Measurements from ENCODE around the gene CHCHD3.

Gene CHCHD3

DNA sequence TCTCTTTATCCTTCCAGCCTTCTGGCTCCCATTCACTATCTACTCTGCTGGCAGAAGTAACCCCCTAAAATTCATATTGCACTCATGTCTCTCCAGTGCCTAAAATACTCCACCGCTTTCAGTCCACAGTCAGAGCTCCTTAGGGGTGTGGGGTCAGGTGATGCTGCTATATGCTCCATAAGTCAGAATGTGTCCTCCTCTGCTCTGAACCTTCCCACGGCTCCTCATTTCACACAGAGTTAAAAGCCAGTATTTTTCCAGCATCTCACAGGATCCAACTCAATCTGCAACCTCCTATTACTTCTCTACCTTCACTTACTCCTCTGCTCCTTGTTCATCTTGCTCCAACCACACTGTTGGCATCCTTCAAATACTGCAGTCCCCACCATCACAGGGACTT lies 31.1 kb upstream of the CHCHD3 start:
- H3K4me1 ChIP-seq (ENCODE audit: control insufficient read depth in 2 of 2, insufficient read depth in 2 of 2, low read length in 2 of 2), result no peaks in the 10 kb centered on the region
- H3K4me3 ChIP-seq (ENCODE audit: low read length in 2 of 2), result no peak overlapping the region
- peaks cover 0 to 4% of the 10 kb centered on the region in 2 donors for H3K27me3 ChIP-seq (ENCODE audit: control insufficient read depth in 2 of 2, insufficient read depth in 2 of 2, low read length in 2 of 2)
- no peak overlapping the region for H3K27ac ChIP-seq (ENCODE audit: low read depth in 2 of 2, low read length in 2 of 2)
- no peak overlapping the region for H3K9ac ChIP-seq (ENCODE audit: low read depth in 1 of 2, low read length in 2 of 2)
- no peaks in the 10 kb centered on the region for H3K36me3 ChIP-seq (ENCODE audit: control insufficient read depth in 2 of 2, insufficient read depth in 2 of 2, low read length in 2 of 2)
- H3K9me3 ChIP-seq (ENCODE audit: control insufficient read depth in 2 of 2, low read length in 2 of 2), result no peaks in the 10 kb centered on the region

DNA sequence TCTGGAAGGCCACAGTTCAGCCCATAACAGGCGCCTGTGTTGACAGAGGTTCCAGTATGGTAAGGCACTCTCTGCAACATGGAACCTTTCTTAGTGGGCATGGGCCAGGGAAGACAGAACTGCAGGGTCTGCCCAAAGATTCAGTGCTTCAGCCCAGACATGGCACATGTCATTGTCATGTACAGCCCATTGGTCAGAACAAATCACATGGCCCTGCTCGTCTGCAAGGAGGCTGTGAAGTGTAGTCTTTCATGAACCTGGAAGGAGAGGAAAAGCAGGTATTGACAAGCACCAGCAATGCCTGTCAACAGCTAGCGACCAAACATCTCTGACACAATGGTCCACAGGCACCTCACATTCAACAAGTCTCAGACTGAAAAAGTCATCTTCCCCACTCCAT lies 30.4 kb upstream of the CHCHD3 start:
- H3K36me3 ChIP-seq (ENCODE audit: control insufficient read depth in 2 of 2, insufficient read depth in 2 of 2, low read length in 2 of 2), result no peaks in the 10 kb centered on the region
- H3K27ac ChIP-seq (ENCODE audit: low read depth in 2 of 2, low read length in 2 of 2), result no peak overlapping the region
- H3K9ac ChIP-seq (ENCODE audit: low read depth in 1 of 2, low read length in 2 of 2), result no peak overlapping the region
- peaks cover 0 to 4% of the 10 kb centered on the region in 2 donors for H3K27me3 ChIP-seq (ENCODE audit: control insufficient read depth in 2 of 2, insufficient read depth in 2 of 2, low read length in 2 of 2)
- H3K9me3 ChIP-seq (ENCODE audit: control insufficient read depth in 2 of 2, low read length in 2 of 2), result no peaks in the 10 kb centered on the region
- H3K4me1 ChIP-seq (ENCODE audit: control insufficient read depth in 2 of 2, insufficient read depth in 2 of 2, low read length in 2 of 2), result no peaks in the 10 kb centered on the region
- no peak overlapping the region for H3K4me3 ChIP-seq (ENCODE audit: low read length in 2 of 2)

GRCh38 chr7:133110312-133110711 lies 28.4 kb upstream of the CHCHD3 start:
- Histone ChIP-seq H3K4me1 (ENCODE audit: control insufficient read depth in 2 of 2, insufficient read depth in 2 of 2, low read length in 2 of 2) (no peaks in the 10 kb centered on the region), H3K4me3 (ENCODE audit: low read length in 2 of 2) (no peak overlapping the region)

GRCh38 chr7:133109816-133110215 lies 27.9 kb upstream of the CHCHD3 start:
- Histone ChIP-seq H3K36me3 (ENCODE audit: control insufficient read depth in 2 of 2, insufficient read depth in 2 of 2, low read length in 2 of 2) (no peaks in the 10 kb centered on the region), H3K9ac (ENCODE audit: low read depth in 1 of 2, low read length in 2 of 2) (no peak overlapping the region)

More at GRCh38 chr7:133110312-133110711, 28.4 kb upstream of the CHCHD3 start:
- Histone ChIP-seq H3K27ac (ENCODE audit: low read depth in 2 of 2, low read length in 2 of 2) (no peak overlapping the region), H3K9me3 (ENCODE audit: control insufficient read depth in 2 of 2, low read length in 2 of 2) (no peaks in the 10 kb centered on the region), H3K36me3 (ENCODE audit: control insufficient read depth in 2 of 2, insufficient read depth in 2 of 2, low read length in 2 of 2) (no peaks in the 10 kb centered on the region), H3K27me3 (ENCODE audit: control insufficient read depth in 2 of 2, insufficient read depth in 2 of 2, low read length in 2 of 2) (peaks cover 0 to 4% of the 10 kb centered on the region in 2 donors), H3K9ac (ENCODE audit: low read depth in 1 of 2, low read length in 2 of 2) (no peak overlapping the region)

GRCh38 chr7:133108023-133108422 lies 26.1 kb upstream of the CHCHD3 start:
- H3K9me3 ChIP-seq (ENCODE audit: control insufficient read depth in 2 of 2, low read length in 2 of 2), result no peaks in the 10 kb centered on the region
- H3K4me3 ChIP-seq (ENCODE audit: low read length in 2 of 2), result no peak overlapping the region
- no peaks in the 10 kb centered on the region for H3K36me3 ChIP-seq (ENCODE audit: control insufficient read depth in 2 of 2, insufficient read depth in 2 of 2, low read length in 2 of 2)
- no peak overlapping the region for H3K27ac ChIP-seq (ENCODE audit: low read depth in 2 of 2, low read length in 2 of 2)
- peaks cover 0 to 2% of the 10 kb centered on the region in 2 donors for H3K27me3 ChIP-seq (ENCODE audit: control insufficient read depth in 2 of 2, insufficient read depth in 2 of 2, low read length in 2 of 2)
- no peak overlapping the region for H3K9ac ChIP-seq (ENCODE audit: low read depth in 1 of 2, low read length in 2 of 2)
- H3K4me1 ChIP-seq (ENCODE audit: control insufficient read depth in 2 of 2, insufficient read depth in 2 of 2, low read length in 2 of 2), result no peaks in the 10 kb centered on the region

More at GRCh38 chr7:133109816-133110215, 27.9 kb upstream of the CHCHD3 start:
- Histone ChIP-seq H3K4me3 (ENCODE audit: low read length in 2 of 2) (no peak overlapping the region), H3K27me3 (ENCODE audit: control insufficient read depth in 2 of 2, insufficient read depth in 2 of 2, low read length in 2 of 2) (peaks cover 0 to 4% of the 10 kb centered on the region in 2 donors), H3K4me1 (ENCODE audit: control insufficient read depth in 2 of 2, insufficient read depth in 2 of 2, low read length in 2 of 2) (no peaks in the 10 kb centered on the region), H3K27ac (ENCODE audit: low read depth in 2 of 2, low read length in 2 of 2) (no peak overlapping the region), H3K9me3 (ENCODE audit: control insufficient read depth in 2 of 2, low read length in 2 of 2) (no peaks in the 10 kb centered on the region)

DNA sequence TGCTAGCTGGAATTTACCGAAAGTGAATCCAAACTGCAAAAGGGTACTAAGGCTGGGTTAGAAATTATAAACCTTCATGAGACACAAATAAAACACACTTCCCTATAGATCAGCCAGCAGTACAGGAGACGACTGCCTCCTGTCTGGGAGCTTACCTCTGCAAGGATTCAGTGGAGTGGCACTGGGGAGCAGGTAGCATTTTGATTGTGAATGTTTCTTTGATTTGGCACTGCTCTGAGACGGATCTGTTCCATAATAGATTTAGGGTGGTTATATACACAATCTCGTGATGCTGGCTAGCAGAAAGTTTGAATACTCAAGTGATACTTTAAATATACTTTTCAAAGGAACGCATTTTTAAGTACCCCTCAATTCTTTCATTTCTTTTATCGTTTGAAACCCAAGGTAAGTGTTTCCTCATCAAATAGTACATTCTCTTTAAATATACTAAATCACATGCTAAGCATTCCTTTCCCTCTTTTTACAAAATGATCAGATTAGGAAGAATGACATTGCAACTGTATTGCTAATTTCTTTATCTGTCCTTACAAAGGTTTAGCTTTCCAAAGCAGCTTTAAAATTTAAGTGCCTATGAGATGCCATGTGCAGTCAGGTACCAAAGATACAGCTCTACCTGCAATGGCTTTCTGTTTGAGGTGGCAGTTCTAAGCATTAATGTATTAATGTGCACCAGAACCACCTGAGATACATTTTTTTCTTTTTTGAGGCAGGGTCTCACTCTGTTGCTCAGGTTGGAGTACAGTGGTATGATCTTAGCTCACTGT lies 20.6 kb upstream of the CHCHD3 start:
- Histone ChIP-seq H3K9me3 (ENCODE audit: control insufficient read depth in 2 of 2, low read length in 2 of 2) (no peaks in the 10 kb centered on the region), H3K9ac (ENCODE audit: low read depth in 1 of 2, low read length in 2 of 2) (no peak overlapping the region), H3K27ac (ENCODE audit: low read depth in 2 of 2, low read length in 2 of 2) (no peak overlapping the region), H3K27me3 (ENCODE audit: control insufficient read depth in 2 of 2, insufficient read depth in 2 of 2, low read length in 2 of 2) (no peaks in the 10 kb centered on the region), H3K4me1 (ENCODE audit: control insufficient read depth in 2 of 2, insufficient read depth in 2 of 2, low read length in 2 of 2) (no peaks in the 10 kb centered on the region), H3K36me3 (ENCODE audit: control insufficient read depth in 2 of 2, insufficient read depth in 2 of 2, low read length in 2 of 2) (no peaks in the 10 kb centered on the region), H3K4me3 (ENCODE audit: low read length in 2 of 2) (no peak overlapping the region)

DNA sequence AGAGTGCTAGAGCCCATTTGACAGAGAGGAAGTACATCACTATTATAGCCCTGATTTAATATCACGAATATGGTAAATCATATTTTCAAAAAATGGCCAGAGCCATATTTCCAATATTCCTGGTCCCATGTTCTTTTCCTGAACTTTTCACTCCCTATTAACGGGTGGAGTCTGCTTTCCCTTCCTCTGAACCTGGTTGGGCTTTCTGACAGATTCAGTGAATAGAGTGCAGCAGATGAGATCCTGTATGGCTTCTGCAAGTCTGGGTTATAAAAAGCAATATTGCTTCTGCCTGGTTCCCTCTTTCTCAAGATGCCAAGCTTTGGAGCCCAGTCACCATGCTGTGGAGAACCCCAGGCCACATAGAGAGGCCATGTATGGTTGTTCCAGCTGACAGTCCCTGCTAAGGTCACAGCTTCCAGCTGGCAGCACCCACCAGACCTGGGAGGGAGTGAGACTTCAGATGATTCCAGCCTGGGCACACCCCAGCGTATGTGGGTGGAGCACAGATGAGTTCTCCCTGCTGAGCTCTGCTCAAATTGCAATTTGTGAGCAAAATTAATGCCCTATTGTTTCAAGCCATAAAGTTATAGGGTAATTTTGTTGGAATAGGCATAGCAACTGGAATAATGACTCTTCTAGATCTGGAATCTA lies 17.9 kb upstream of the CHCHD3 start:
- no peaks in the 10 kb centered on the region for H3K36me3 ChIP-seq (ENCODE audit: control insufficient read depth in 2 of 2, insufficient read depth in 2 of 2, low read length in 2 of 2)
- no peak overlapping the region for H3K9ac ChIP-seq (ENCODE audit: low read depth in 1 of 2, low read length in 2 of 2)
- H3K27ac ChIP-seq (ENCODE audit: low read depth in 2 of 2, low read length in 2 of 2), result no peak overlapping the region
- no peaks in the 10 kb centered on the region for H3K27me3 ChIP-seq (ENCODE audit: control insufficient read depth in 2 of 2, insufficient read depth in 2 of 2, low read length in 2 of 2)
- H3K9me3 ChIP-seq (ENCODE audit: control insufficient read depth in 2 of 2, low read length in 2 of 2), result no peaks in the 10 kb centered on the region
- H3K4me3 ChIP-seq (ENCODE audit: low read length in 2 of 2), result no peak overlapping the region
- H3K4me1 ChIP-seq (ENCODE audit: control insufficient read depth in 2 of 2, insufficient read depth in 2 of 2, low read length in 2 of 2), result no peaks in the 10 kb centered on the region

DNA sequence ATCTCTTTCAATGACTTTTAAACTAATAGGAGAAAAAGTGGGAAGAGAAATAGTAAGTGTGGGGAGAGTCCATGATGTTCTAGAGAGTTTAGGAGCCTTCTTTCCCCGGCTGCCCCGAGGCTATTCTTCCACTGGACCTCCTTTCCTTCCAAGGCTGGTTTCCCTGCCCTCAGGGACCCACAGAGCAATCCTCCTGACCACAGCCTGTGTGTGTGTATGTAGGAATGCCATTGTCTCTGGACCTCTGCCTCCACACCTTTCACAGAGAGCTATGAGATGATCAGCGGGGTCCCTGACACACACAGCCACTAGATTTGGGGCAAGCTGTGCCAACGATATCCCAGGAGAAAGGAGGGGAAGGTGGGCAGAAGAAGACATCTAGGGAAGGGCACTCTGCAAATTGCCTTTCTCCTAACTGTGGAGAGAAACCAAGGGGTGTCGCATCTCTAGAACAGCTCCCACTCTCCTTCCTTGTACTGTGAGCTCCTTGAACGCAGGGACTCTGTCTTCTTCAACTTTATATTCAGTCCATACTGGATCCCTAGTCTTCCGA lies 13.3 kb upstream of the CHCHD3 start:
- Histone ChIP-seq H3K27ac (ENCODE audit: low read depth in 2 of 2, low read length in 2 of 2) (no peak overlapping the region), H3K9ac (ENCODE audit: low read depth in 1 of 2, low read length in 2 of 2) (no peak overlapping the region), H3K27me3 (ENCODE audit: control insufficient read depth in 2 of 2, insufficient read depth in 2 of 2, low read length in 2 of 2) (no peaks in the 10 kb centered on the region), H3K4me3 (ENCODE audit: low read length in 2 of 2) (no peak overlapping the region), H3K36me3 (ENCODE audit: control insufficient read depth in 2 of 2, insufficient read depth in 2 of 2, low read length in 2 of 2) (no peaks in the 10 kb centered on the region), H3K9me3 (ENCODE audit: control insufficient read depth in 2 of 2, low read length in 2 of 2) (no peaks in the 10 kb centered on the region), H3K4me1 (ENCODE audit: control insufficient read depth in 2 of 2, insufficient read depth in 2 of 2, low read length in 2 of 2) (no peaks in the 10 kb centered on the region)

- Histone ChIP-seq H3K27me3 (ENCODE audit: control insufficient read depth in 2 of 2, insufficient read depth in 2 of 2, low read length in 2 of 2) (no peaks in the 10 kb centered on the region), H3K36me3 (ENCODE audit: control insufficient read depth in 2 of 2, insufficient read depth in 2 of 2, low read length in 2 of 2) (no peaks in the 10 kb centered on the region), H3K27ac (ENCODE audit: low read depth in 2 of 2, low read length in 2 of 2) (no peak overlapping the region), H3K9me3 (ENCODE audit: control insufficient read depth in 2 of 2, low read length in 2 of 2) (no peaks in the 10 kb centered on the region), H3K4me3 (ENCODE audit: low read length in 2 of 2) (no peak overlapping the region), H3K9ac (ENCODE audit: low read depth in 1 of 2, low read length in 2 of 2) (no peak overlapping the region), H3K4me1 (ENCODE audit: control insufficient read depth in 2 of 2, insufficient read depth in 2 of 2, low read length in 2 of 2) (no peaks in the 10 kb centered on the region)
Measured at GRCh38 chr7:133091943-133092464, 10.1 kb upstream of the CHCHD3 start.

GRCh38 chr7:133082390-133082766 lies 488 bp upstream of the CHCHD3 start:
- no peaks in the 10 kb centered on the region for H3K9me3 ChIP-seq (ENCODE audit: control insufficient read depth in 2 of 2, low read length in 2 of 2)
- H3K27ac ChIP-seq (ENCODE audit: low read depth in 2 of 2, low read length in 2 of 2), result no peak overlapping the region
- H3K27me3 ChIP-seq (ENCODE audit: control insufficient read depth in 2 of 2, insufficient read depth in 2 of 2, low read length in 2 of 2), result no peaks in the 10 kb centered on the region
- no peak overlapping the region for H3K9ac ChIP-seq (ENCODE audit: low read depth in 1 of 2, low read length in 2 of 2)
- H3K4me1 ChIP-seq (ENCODE audit: control insufficient read depth in 2 of 2, insufficient read depth in 2 of 2, low read length in 2 of 2), result peaks cover 0 to 4% of the 10 kb centered on the region in 2 donors
- peak overlapping the region; percentile 29 to 95 for H3K4me3 ChIP-seq (ENCODE audit: low read length in 2 of 2)
- peaks cover 3% of the 10 kb centered on the region in 2 donors for H3K36me3 ChIP-seq (ENCODE audit: control insufficient read depth in 2 of 2, insufficient read depth in 2 of 2, low read length in 2 of 2)

All from mucosa of rectum (tissue), 2 donors.